Stimulated activated CD4-positive, alpha-beta T cell treated with anti-CD3 and anti-CD28 coated beads, Interleukin-15, amount 100 ng/mL, for 24 hours (primary cell): Measurements from ENCODE around the gene MAD1L1.

Experiments
- DNase-seq: peaks from one replicate; pipeline ENCODE4 v3.0.0-alpha.2; 2020

MAD1L1 gene

DNA sequence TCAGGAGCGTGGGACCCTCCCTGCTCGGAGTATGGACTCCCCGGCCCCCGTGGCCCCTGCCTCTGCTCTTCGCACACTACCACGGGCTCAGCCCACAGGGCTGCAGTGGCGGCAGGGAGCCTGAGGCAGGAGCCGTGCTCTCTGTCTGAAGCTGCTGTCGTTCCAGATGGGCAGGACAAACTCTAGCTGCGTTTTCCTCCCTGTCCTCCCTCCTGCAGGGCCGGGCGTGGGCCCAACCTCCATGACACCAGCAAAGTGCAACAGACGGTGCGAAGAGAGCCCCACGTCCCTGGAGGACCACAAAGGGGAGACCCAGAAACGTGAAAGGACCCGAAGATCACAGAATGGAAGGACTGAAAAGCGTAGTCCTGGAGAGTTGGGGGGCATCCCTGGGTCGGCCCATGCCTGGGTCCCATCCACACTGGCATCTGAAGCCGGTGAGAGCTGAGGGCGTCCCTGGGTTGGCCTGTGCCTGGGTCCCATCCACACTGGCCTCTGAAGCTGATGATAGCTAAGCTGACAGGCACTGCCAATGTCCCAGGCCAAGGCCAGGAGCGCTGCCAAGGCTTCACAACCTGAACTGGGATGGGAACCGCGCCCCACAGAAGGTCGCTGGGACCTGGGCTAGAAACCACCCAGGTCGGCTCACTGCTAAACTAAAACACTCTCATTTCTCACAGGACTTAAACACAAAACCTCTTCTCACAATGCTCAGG lies 267.0 kb downstream of the MAD1L1 start:
- no peak for DNase-seq

DNA sequence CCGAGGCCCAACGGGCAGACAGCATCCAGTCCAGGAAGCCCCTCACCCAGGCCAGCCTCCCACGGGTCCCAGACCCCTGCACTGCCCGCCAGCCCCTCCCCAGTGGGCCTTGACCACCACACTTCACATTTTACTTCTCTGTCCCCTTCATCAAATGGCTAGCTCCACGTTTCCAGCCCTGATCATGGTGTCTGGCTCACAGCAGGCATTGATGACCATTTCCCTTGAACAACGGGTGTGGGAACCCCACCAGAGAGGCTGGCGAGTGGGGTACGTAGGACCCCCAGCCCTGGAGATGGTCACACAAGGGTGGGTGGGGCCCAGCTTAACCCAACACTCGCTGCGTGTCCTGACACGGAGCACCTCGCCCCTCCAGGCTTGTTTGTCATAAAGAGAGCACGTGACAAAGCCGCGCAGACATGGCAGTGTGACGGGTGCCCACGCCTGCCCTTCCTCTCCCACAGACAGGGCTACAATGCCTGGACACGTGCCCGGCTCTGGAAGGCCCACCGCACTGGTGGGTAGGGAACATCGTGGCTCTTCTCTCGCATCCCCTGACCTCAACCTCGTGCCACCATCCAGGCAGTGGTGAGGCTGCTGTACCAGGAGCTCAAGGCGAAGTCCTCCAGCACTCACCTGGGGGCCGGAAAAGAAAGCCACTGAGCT lies 267.7 kb downstream of the MAD1L1 start:
- DNase-seq: no peak

DNA sequence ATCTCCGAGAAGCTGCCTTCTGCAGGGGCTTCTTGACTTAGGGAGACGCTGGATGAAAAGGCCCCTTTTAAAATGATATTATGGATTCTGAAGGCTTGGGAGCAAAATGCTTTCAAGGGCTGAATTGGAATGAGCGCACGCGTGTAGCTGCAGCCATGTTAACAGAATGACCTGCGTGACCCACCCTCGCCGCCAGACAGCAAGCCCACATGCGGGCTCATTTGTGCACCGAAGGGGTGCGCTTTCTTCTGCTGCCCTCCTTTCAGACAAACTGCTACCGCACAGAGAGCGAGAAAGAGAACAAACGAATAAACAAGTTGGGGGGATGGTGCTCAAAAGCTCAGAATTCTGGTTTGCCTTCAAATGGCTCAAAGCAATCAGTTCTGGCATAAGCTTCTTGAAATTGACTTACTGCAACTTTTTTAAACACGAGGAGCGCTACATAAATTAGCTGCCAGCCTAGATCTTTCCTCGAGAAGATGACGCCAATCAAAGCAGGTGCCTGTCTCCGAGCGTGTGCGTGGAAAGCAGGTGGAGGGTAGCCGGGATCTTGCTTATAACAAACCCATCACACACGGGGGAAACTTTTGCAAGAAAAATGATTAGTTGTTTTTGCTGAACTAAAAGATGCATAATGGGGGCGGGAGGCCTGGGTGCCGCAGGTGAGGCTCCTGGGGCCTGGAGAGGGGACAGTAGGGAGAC lies 268.4 kb downstream of the MAD1L1 start:
- DNase-seq: no peak

DNA sequence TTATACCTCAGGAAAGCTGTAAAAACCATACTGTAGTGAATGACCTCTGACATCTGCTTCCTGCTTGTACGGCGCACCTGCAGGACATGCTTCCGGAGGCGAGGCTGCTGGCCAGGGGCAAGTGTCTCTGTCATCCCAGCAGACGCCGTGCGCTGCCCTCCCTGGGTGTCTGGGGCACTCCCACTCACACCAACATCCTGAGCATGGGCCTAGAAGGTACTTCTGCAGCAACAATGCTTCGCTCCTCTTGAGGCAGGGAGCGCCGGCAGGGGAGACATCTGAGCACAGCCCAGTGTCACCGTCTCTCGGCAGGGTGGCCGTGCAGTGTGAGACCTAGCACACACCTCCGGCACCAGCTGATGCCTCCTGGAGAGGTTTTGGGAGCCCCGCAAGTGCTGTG lies 269.2 kb downstream of the MAD1L1 start:
- no peak for DNase-seq

DNA sequence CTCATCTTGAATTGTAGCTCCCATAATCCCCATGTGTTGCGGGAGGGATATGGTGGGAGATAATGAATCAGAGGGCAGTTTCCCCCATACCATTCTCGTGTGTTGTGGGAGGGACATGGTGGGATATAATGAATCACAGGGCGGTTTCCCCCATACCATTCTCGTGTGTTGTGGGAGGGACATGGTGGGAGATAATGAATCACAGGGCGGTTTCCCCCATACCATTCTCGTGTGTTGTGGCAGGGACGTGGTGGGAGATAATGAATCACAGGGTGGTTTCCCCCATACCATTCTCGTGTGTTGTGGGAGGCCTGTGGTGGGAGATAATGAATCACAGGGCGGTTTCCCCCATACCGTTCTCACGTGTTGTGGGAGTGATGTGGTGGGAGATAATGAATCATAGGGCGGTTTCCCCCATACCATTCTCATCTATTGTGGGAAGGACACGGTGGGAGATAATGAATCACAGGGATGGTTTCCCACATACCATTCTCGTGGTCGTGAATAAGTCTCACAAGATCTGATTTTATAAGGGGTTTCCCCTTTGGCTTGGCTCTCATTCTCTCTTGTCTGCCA lies 271.0 kb downstream of the MAD1L1 start:
- DNase-seq: peak; percentile 58

DNA sequence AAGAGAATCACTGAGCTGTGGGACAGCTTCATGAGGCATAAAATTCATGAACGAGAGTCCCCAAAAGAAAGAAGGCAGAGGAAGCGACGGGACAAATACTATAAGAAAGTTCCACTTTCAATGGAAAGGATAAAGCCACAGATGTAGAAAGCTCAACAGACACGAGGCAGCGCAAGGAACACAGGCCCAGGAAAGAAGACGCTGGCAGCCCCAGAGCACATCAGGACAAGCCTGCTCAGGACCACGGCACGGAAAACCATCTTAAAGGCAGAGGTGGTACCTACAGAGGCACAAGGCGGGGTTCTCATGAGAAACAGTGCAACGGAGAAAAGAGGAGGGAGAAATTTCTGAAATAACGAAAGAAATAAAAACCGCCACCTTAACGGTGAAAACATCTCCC lies 273.4 kb downstream of the MAD1L1 start:
- DNase-seq: no peak

DNA sequence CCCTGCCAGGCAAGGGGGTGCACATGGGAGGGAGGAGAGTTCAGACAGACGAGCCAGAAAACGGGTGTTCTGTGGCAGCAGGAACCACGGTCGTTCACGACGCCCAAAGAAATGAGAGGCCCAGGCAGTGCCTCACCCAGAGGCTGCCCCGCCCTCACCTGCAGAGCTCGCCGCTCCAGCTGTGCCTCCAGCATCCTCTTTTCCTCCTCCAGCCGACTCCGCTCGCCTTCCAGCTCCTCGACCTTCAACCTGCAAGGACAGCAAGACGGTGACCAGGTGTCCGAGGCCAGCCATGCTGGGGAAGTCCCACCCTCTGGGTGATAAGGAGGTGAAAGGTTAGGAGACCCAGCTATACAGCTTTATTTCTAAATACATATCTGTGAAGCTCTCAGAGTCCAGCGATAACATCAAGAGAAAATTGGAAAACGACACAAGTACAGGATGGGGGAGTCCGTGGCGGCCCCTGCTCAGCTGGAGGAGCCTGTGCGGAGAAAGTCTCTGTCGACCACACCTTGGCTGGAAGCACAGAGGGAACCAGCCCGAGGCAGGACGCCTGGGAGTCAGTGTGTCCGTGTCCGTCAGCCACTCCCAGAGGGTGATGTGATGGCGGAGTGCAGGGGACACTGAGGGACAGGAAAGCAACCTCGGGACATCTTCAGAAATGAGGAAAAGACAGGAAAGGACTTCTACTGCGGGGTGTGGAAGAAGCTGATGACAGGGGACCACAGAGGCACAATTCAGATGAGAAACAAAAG lies 275.1 kb downstream of the MAD1L1 start:
- DNase-seq: no peak

DNA sequence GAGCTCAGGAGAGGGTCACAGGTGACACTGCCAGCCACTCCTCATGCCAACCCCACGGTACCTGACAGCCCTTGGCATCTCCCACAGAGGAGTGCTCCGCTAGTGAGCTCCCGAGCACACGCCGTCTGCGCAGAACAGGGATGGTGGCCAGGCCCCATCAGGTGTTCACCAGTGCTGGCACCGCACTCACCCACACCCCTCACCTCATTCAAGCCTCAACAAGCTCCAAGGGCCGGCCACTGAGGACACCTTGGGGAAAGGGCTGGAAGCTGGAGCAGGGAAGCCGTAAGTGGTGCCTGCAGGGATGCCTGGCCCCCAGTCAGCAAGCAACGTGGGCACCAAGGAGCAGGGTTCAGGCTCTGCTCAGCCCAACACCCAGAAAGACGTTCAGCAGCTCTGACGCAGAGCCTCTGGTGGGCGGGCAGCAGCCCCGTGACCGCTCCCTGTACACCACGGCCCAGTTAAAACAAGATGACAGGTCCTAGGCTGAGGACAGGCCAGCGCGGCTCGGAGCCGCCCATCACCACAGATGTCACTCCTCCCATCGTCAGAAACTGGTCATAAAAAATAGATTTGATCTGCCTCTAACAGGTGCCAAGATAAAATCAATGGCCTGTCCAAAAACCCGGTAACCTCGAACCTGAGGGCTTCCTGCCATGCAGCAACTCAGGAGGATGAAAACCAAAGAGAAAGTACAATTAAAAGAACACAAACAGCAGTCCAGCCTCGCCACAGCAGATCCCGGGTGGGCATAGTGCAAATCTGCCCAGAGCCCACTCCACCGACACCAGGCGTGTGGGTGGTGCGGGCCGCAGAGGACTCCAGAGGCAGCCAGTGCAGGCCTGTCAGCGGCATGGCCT lies 275.9 kb downstream of the MAD1L1 start:
- no peak for DNase-seq

DNA sequence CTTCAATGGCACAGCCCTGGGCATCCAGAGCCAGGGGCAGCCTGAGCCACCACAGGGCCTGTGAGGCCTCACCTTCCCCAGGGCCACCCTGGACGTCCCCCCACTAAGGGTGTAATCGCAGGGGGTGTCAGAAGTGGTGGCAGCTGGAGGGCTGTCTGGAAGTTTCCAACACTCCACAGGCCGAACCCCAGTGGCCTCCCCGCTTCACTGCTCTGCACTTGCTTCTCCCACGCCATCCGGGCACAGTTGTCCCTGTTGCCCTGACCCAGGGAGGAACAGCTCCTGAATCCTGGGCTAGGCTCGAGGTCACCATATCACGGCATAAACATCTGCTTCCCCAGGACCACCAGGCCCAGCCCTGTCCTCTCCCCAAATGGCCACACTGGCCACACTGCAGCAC lies 276.6 kb downstream of the MAD1L1 start:
- DNase-seq: no peak

DNA sequence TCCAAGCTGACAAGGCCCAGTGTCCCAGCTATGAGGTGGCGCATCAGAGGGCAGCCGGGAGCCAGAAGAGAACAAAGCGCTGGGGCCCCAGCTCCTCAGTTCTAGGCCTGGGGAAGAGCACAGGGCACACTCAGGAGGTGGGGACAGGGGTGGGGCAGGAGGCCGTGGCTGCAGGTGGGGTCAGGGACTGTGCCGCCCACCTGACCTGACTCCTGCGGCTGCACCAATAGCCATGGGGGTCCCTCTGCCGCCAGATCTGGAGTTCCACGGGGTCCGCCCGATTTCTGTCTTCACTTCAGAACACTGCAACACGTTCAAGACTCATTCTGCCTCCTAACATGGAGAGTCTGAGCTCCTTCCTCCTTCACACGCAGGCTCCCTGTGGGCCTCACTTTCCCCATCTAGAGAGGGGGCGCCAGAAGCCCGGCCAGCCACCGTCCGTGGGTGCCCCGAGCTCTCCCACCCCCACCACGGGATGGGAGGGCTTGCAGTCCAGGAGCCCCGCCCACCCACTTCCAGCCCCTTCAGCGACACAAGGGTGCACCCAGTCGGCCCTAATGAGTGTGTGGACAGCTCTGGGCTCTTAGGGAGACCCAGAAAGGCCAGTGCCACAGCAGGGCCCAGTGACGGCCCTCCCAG lies 278.3 kb downstream of the MAD1L1 start:
- DNase-seq: no peak

DNA sequence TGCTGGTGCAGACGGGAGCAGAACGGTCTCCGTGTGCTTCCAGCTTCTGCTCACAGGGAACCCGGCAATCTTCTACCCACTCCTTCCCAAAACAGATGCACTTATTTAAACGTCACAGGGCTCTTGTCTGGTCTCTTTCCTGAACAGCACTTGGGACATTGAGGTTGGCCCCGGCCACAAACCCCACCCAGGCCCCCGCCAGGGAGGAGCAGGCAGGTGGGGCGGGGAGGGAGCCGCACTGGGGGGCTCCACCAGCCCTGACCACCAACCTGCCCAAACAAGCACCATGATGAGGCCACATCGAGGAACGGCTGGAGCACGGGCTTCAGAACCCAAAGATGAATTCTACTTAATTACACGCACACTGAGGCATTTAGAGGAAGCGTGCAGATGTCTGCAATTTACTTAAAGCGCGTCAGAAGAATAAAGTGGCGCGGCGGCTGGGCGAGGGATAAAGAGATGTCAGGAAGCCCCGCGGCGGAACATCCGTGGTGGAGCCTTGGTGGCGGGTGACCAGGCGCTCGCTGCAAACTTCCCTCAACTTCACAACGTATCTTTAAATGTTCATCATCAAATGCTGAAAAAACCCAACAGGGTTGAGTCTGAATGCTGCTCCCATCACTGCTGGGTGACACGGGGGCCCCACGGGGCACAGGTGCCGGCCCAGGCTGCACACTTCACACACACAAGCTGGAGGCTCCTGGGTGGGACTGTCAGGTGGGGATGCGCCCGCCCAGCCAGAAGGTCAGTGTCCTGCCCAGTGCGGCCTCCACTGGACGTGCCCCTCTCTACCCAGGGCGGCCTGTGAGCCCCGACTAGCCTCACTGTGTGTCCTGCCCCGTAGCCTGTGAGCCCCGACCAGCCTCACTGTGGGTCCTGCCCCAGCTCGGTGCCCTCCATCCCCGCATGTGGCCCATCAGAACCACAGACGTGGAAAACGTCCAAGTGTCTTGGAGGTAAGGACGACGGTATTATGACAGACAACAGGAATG lies 279.2 kb downstream of the MAD1L1 start:
- DNase-seq: no peak

DNA sequence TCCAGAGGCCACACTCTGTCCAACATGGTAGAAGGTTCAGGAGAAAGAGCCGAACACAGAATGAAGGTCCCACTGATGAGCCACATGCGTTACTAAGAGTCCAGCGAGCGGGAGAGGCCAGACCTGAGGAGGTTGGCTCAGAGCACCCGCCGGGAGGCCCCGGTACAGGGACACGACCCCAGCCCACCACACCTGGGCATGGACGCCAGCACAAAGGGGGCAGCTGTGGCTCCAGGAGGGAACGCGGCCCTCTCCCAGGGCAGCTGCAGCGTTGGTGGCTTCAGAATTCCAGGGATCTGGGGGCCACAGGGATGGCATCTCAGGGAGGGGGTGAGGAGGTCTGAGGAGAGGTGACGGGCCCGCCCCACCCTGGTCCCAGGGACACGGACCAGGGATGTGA lies 280.0 kb downstream of the MAD1L1 start:
- no peak for DNase-seq

DNA sequence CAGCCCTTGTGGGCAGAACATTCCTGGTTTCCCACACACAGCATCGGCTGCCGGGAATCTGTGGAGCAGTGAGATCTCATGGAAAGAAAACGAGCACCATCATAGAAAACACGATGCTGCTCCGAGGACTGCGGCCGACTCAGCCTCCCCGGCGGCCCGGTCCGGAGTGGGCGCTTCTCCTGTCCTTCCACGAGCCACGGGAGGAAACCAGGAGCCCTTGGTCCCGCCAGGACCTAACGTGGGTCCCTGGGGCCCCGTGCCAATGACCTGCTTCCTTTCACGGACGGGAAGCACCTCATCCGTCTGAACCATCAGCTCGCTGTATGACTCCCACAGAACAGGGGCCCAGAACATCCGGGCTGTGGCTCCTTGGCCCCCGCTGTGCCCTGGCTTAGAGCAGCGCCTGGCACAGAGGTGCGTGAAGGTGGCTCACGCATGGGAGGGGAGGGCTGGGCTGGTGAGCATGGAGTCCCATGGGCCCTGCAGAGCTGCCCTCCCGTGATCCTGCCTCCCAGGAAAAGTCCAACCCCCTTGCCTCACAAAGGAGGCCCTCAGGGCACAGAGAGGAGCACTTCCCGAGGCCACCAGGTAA lies 280.5 kb downstream of the MAD1L1 start:
- DNase-seq: no peak

DNA sequence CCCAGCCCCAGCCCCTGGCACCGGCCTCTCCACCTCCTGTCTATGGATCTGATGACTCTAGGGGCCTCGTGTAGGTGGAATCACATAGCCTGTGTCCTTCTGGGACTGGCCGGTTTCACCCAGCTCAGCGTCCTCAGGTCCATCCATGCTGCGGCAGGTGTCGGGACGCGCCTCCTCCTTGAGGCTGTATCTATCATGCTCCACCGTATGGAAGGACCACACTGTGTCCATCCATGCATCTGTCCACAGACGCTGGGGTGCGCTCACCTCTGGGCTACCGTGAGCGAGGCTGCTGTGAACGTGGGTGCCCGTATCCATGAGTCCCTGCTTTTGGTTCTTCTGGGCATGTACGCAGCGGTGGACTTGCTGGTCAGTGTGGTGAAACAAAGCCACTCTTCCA lies 281.1 kb downstream of the MAD1L1 start:
- no peak for DNase-seq

DNA sequence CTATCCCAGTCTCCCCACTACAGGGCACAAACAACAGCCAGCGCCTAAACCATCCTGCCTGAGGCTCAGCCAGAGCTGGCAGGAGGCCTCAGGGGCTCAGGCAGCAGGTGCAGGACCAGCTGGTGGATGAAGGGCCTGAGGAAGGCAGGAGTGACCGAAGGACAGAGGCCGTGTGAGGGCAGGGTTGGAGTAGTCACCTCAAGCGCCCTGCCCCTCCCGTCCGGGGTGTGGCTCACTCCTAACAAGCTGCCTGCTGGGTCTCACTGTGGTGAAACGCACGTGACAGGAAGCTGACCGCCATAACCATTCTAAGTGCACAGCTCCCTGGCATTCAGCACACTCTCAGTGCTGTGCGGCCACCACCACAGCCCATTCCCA lies 281.6 kb downstream of the MAD1L1 start:
- no peak for DNase-seq

DNA sequence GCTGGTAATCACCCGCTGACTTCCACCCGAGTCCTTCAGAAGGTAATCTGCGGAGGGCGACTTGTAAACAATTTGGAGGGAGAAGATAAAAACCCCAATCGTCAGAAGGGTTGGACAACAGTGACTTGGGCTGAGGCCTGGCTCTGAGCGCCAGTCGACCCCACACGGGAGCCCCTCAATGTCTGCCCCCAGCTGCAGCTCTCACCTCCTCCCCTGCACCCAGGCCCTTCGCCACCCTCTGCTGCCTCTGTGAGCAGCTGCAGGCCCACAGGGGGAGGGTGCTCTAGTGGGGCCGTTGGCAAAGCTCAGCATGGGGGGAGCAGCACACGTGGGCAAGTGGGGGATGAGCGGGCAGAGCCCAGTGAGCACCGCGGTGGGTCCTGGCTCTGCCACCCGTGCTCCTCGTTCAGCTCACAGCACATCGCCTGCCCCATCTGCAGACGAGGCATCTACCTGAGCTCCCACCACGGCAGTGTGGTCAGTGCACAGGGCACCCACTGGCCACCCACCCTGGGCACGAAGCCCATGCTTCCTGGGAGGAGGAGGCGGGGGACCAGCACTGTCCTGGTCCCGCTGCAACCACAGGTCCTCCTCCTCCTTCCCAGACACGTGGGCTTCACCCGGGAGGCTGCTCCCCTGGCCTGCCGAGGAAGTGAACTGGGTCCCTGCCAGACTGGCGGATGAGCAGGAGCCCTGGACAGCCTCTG lies 282.1 kb downstream of the MAD1L1 start:
- DNase-seq: no peak

DNA sequence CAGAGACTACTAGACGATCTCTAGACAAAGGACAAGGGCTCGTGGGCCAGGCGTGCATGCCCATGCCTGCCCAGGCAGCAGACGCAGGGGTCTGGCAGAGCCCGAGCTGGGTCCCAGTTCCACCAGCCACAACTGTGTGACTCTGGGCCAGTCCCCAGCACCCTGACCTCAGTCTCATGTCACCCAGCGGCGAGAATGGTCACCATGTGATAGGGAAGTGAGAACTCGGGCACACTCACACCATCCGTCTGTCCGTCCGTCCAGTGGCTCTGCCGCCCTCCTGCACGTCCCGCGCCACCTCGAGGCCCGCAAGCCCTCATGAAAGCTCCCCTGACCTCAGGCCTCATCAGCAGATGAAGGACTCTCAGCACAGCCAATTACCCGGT lies 282.7 kb downstream of the MAD1L1 start:
- no peak for DNase-seq

DNA sequence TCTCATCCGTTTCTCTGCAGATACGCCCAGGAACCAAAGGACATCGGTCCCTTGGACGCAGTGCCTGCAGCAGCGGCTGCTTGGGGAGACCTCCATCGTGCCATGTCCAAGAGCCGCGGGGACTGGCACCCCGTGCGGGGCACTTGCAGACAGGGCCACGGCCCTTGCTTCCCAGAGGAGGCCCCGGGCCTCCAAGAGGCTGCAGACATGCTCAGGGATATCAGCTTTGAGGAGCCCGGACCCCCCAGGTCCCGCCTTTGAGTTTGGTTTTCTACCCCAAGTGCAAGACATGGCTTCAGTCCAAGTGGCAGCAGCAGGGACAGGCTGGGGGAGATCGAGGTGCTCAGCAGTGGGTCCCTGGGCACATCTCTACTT lies 283.1 kb downstream of the MAD1L1 start:
- no peak for DNase-seq
